Measurements from ENCODE around the gene SLC39A11. TPM values are rescaled to one million over a fixed set of nuclear protein-coding genes. Genes with fewer than 3 reads are reported as not detected.
"Not testable (repeated sequence)": the region's sequence is repeated elsewhere in the genome, so short reads cannot be mapped to it uniquely, and the experiment has no call there.

The SLC39A11 gene
- total RNA-seq, 1 experiment from 2014 or later: 56.1 TPM

DNA sequence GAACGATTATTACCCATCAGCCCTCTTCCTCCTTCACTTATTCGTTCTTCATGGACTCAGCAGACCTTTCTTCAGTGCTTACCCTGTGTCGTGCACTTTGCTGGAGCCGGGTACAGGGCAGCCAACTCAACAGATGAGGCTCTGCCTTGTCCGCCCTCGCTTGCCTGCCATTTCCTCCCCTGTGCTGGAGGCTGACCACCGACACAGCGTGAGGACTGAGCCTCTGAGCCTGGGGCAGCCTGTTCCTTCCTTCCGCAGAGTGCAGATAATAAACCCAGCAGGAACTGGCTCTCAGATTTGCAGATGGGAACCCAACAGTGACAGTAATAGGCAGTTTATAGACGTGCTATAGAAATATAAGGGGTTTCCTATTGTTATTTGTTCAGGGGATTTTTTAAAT lies 7.0 kb upstream of the SLC39A11 start:
- ATAC-seq (peak; percentile 69), DNase-seq (ENCODE audit: low read depth, low spot score) (no peak)
- Histone ChIP-seq H3K9me3 (ENCODE audit: control insufficient read depth, insufficient read depth, low read depth, low read length) (no peaks in the 10 kb centered on the region), H3K27ac (ENCODE audit: low read length) (no peak overlapping the region), H3K27me3 (ENCODE audit: control insufficient read depth, insufficient read depth, low read length) (no peaks in the 10 kb centered on the region), H3K4me3 (ENCODE audit: low read depth in 2 of 2, low read length in 2 of 2) (no peak overlapping the region), H3K4me1 (ENCODE audit: control insufficient read depth, insufficient read depth, low read length) (no peaks in the 10 kb centered on the region), H3K36me3 (ENCODE audit: control insufficient read depth, insufficient read depth, low read length) (no peaks in the 10 kb centered on the region)
- ChIA-PET CTCF (no interaction called here), POLR2A (no interaction called here)
- in situ Hi-C loops (cut with HindIII; ENCODE audit: low pct_unique_long_range_greater_than_20kb, low sequenced_read_pairs) (no loop called here), intact Hi-C loops (cut with micrococcal nuclease; ENCODE audit: unreplicated experiment) (loop anchor here (10.0 kb wide), 1 partner anchor 105 kb away; no protein-coding TSS in a partner anchor)
- no TSS peak for BruUV-seq (replicated peaks)
- TF ChIP-seq TCF7L2 (IDR thresholded peaks at IDR 0.05; ENCODE audit: low read depth, low read length) (no peak), POLR2AphosphoS5 (IDR thresholded peaks at IDR 0.05; ENCODE audit: low read depth, low read length) (no peak), SIN3A (IDR thresholded peaks at IDR 0.05; ENCODE audit: borderline replicate concordance, insufficient read depth, low read depth, low read length) (no peak)
- TF ChIP-seq, protein P1, sequence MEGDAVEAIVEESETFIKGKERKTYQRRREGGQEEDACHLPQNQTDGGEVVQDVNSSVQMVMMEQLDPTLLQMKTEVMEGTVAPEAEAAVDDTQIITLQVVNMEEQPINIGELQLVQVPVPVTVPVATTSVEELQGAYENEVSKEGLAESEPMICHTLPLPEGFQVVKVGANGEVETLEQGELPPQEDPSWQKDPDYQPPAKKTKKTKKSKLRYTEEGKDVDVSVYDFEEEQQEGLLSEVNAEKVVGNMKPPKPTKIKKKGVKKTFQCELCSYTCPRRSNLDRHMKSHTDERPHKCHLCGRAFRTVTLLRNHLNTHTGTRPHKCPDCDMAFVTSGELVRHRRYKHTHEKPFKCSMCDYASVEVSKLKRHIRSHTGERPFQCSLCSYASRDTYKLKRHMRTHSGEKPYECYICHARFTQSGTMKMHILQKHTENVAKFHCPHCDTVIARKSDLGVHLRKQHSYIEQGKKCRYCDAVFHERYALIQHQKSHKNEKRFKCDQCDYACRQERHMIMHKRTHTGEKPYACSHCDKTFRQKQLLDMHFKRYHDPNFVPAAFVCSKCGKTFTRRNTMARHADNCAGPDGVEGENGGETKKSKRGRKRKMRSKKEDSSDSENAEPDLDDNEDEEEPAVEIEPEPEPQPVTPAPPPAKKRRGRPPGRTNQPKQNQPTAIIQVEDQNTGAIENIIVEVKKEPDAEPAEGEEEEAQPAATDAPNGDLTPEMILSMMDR (IDR thresholded peaks at IDR 0.05): no peak
- TF ChIP-seq, protein P2, sequence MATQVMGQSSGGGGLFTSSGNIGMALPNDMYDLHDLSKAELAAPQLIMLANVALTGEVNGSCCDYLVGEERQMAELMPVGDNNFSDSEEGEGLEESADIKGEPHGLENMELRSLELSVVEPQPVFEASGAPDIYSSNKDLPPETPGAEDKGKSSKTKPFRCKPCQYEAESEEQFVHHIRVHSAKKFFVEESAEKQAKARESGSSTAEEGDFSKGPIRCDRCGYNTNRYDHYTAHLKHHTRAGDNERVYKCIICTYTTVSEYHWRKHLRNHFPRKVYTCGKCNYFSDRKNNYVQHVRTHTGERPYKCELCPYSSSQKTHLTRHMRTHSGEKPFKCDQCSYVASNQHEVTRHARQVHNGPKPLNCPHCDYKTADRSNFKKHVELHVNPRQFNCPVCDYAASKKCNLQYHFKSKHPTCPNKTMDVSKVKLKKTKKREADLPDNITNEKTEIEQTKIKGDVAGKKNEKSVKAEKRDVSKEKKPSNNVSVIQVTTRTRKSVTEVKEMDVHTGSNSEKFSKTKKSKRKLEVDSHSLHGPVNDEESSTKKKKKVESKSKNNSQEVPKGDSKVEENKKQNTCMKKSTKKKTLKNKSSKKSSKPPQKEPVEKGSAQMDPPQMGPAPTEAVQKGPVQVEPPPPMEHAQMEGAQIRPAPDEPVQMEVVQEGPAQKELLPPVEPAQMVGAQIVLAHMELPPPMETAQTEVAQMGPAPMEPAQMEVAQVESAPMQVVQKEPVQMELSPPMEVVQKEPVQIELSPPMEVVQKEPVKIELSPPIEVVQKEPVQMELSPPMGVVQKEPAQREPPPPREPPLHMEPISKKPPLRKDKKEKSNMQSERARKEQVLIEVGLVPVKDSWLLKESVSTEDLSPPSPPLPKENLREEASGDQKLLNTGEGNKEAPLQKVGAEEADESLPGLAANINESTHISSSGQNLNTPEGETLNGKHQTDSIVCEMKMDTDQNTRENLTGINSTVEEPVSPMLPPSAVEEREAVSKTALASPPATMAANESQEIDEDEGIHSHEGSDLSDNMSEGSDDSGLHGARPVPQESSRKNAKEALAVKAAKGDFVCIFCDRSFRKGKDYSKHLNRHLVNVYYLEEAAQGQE (IDR thresholded peaks at IDR 0.05; ENCODE audit: insufficient read depth in 1 of 2, low read depth in 2 of 2, low read length in 1 of 2): no peak

DNA sequence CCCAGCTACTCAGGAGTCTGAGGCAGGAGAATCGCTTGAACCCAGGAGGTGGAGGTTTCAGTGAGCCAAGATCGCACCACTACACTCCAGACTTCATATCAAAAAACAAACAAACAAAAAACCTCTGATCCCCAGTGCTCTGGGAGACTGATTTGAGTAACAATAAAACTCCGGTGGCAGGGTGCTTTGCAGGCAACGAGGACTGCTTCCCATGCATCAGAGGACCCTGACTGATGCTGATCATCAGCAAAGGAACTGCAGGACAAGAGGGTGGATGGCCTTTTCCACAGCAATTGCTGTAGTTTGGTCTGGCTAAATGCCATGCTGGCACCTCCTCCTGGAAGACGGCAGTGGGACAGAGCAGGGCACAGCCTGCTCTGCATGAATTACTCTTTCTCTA lies 6.4 kb upstream of the SLC39A11 start:
- intact Hi-C loops (cut with micrococcal nuclease; ENCODE audit: unreplicated experiment): loop anchor here (10.0 kb wide), 1 partner anchor 104 kb away; no protein-coding TSS in a partner anchor
- CTCF ChIA-PET: interaction anchor here (0.6 kb wide), 1 partner anchor 122 kb away, joined by 3 read pairs; no protein-coding TSS in a partner anchor

DNA sequence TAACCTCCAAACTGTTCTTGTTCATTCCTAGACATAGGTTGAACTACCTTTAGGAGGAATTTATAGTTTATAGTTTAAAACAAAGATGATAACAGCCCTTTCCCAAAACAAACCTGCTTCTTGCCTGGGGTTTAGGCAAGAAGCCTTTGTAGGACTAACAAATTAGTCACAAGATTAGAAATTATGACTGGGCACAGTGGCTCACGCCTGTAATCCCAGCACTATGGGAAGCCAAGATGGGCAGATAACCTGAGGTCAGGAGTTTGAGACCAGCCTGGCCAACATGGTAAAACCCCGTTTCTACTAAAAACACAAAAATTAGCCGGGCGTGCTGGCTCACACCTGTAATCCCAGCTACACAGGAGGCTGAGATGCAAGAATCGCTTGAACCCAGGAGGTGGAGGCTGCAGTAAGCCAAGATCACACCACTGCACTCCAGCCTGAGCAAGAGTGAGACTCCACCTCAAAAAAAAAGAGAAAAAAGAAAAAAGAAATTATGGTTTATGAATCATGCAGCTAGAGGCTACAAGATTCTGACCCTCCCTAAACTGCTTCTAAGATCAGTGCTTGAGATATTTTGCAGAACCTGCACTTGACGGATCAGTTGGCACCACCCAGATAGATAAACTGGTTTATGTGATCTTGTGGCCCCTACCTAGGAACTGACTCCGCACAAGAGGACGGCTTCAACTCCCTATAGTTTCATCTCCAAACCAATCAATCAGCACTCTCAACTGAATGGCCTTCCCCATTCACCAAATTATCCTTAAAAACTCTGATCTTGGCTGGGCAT lies 5.7 kb upstream of the SLC39A11 start:
- POLR2A ChIA-PET: interaction anchor here (0.7 kb wide), 1 partner anchor 39 kb away, joined by 4 read pairs; no protein-coding TSS in a partner anchor
- H3K9me3 ChIP-seq (ENCODE audit: control insufficient read depth, insufficient read depth, low read depth, low read length); H3K27ac ChIP-seq (ENCODE audit: low read length); H3K4me1 ChIP-seq (ENCODE audit: control insufficient read depth, insufficient read depth, low read length); in situ Hi-C loops (cut with HindIII; ENCODE audit: low pct_unique_long_range_greater_than_20kb, low sequenced_read_pairs); DNase-seq (ENCODE audit: low read depth, low spot score); BruUV-seq (replicated peaks); H3K27me3 ChIP-seq (ENCODE audit: control insufficient read depth, insufficient read depth, low read length); H3K4me3 ChIP-seq (ENCODE audit: low read depth in 2 of 2, low read length in 2 of 2); ATAC-seq; H3K36me3 ChIP-seq (ENCODE audit: control insufficient read depth, insufficient read depth, low read length): not testable (repeated sequence)
- CTCF ChIA-PET: interaction anchor here (0.6 kb wide), 1 partner anchor 121 kb away, joined by 3 read pairs; no protein-coding TSS in a partner anchor
- intact Hi-C loops (cut with micrococcal nuclease; ENCODE audit: unreplicated experiment): loop anchor here (10.0 kb wide), 1 partner anchor 103 kb away; no protein-coding TSS in a partner anchor

More for the DNA sequence above, 6.4 kb upstream of the SLC39A11 start:
- TF ChIP-seq TCF7L2 (IDR thresholded peaks at IDR 0.05; ENCODE audit: low read depth, low read length) (no peak), SIN3A (IDR thresholded peaks at IDR 0.05; ENCODE audit: borderline replicate concordance, insufficient read depth, low read depth, low read length) (no peak), POLR2AphosphoS5 (IDR thresholded peaks at IDR 0.05; ENCODE audit: low read depth, low read length) (no peak)
- TF ChIP-seq, protein P2 (IDR thresholded peaks at IDR 0.05; ENCODE audit: insufficient read depth in 1 of 2, low read depth in 2 of 2, low read length in 1 of 2): no peak
- H3K4me1 ChIP-seq (ENCODE audit: control insufficient read depth, insufficient read depth, low read length): no peaks in the 10 kb centered on the region
- ATAC-seq: peak; percentile 37
- H3K27ac ChIP-seq (ENCODE audit: low read length): no peak overlapping the region
- BruUV-seq (replicated peaks): no TSS peak
- in situ Hi-C loops (cut with HindIII; ENCODE audit: low pct_unique_long_range_greater_than_20kb, low sequenced_read_pairs): no loop called here
- H3K4me3 ChIP-seq (ENCODE audit: low read depth in 2 of 2, low read length in 2 of 2): no peak overlapping the region
- H3K36me3 ChIP-seq (ENCODE audit: control insufficient read depth, insufficient read depth, low read length): no peaks in the 10 kb centered on the region
- H3K27me3 ChIP-seq (ENCODE audit: control insufficient read depth, insufficient read depth, low read length): no peaks in the 10 kb centered on the region
- DNase-seq (ENCODE audit: low read depth, low spot score): no peak
- POLR2A ChIA-PET: no interaction called here
- H3K9me3 ChIP-seq (ENCODE audit: control insufficient read depth, insufficient read depth, low read depth, low read length): no peaks in the 10 kb centered on the region

All from Panc1 (cell line).